NCI-H146 treated with DMSO at 0.1 percent for 48 hours (cell line): ENCODE results near the gene EMP2.

Source experiments
- DNase-seq: peaks from one replicate; lab custom pipeline; 2025; ENCODE audit not compliant: unreplicated experiment; lab: John Stamatoyannopoulos, UW

Gene EMP2

DNA sequence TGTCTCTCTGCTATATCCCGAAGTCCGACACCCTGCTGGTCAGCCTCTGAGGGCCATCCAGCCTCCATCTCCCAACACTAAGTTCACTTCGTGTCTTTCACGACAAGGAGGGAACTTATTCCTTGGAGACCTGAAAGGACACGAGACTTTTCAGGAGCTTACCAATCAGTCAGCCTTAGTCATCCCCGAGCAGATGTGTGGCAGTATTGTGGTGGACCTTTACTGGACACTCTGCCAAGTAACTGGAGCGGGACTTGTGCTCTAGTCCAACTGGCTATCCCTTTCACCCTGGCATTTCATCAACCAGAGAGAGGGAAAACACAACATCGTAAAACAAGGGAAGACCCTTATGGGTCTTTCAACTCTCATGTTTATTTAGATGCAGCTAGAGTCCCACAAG lies 87.1 kb downstream of the EMP2 start:
- DNase-seq: no peak

DNA sequence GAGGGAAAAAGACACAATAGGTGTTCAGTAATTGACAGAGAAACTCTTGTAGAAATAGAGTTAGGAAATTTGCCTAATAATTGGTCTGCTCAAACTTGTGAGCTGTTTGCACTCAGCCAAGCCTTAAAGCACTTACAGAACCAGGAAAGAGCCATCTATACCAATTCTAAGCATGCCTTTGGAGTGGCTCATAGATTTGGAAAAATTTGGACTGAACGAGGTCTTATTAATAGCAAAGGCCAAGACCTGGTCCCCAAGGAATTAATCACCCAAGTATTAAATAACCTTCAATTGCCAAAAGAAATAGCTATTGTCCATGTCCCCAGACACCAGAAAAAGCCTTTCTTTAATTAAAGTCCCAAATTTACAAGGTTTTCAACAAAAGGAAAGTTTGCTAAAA lies 90.3 kb downstream of the EMP2 start:
- DNase-seq: no peak

DNA sequence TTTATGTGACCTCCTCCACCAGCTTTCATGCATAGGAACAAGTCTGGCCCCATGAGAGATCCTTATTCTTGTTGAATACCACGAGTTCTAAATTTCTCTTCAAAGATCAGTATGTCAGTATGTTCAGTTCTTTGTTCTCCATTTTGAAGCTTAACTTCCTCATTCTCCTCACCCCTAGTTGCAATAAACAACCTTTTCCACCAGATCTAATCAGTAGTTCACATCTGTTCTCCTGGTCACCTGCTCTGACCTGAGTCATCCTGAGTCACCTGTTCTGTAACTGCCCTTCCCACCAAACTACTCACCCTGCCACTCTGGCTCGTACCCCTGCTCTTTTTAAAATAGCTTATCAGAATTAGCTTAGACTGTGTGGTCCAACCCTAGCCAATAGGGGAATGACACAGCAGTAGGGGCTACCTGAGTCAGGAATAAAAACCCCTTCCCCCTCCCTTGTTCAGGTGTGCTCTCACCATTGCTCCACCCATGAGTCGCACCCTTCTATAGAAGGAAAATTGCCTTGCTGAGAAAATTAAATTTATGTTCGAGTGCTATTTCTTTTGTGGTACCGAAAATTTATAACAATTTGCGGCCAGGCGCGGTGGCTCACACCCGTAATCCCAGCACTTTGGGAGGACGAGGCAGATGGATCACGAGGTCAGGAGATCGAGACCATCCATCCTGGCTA lies 94.6 kb downstream of the EMP2 start:
- DNase-seq: no peak

DNA sequence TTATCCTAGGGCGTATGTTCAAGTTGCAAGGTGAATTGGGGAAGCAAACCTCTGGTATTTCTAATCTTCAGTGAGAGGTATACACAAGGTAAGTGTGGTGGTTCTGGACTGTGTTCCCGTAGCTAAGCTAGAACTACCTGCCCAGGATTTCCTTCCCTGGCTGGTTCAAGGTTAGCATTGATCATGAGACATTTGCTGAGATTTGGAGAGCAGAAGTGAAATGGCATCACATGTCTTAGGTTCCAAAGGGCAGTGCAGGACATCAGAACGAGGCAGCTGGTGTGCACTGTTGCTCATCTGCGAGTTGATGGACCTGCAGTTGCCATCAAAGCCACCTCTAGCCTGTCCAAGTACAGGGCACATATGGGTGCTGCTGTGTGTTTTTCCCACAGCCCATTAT lies 95.2 kb downstream of the EMP2 start:
- DNase-seq: no peak

DNA sequence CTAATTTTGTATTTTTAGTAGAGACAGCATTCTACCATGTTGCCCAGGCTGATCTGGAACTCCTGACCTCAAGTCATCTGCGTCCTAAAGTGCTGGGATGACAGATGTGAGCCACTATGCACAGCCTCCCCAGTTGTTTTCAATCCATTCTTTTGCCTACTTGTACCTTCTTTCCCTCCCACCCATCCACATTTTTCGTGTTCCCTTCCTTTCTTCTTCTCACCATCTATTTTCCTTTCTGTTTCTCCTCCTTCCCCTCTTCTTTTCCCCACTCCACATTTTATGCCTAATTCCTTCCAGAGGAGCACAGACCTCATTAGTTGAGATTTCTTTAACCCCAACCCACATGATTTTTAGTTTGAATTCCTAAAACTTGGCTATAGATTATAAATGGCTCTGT lies 100.2 kb downstream of the EMP2 start:
- DNase-seq: no peak
